B cell (primary cell): Measurements from ENCODE around the gene MIX23. TPM values are rescaled to one million over a fixed set of nuclear protein-coding genes. Genes with fewer than 3 reads are reported as not detected.

Source experiments
- ATAC-seq: fragments of 200-7000 bp; cut with Tn5 transposase; one replicate; pipeline ENCODE4 v1.10.0; 2021; ENCODE audit warnings: low read depth, mild to moderate bottlenecking, moderate number of reproducible peaks, moderate library complexity
- CTCF ChIA-PET: fragments of 350-600 bp; sonication (Branson Sonifier 250); formaldehyde crosslinking; loops from one replicate; lab custom pipeline; 2021; ENCODE audit warnings: antibody characterized with exemption, inconsistent platforms; lab: Charles Lee
- POLR2A ChIA-PET: fragments of 350-600 bp; sonication (Branson Sonifier 250); formaldehyde crosslinking; loops from one replicate; lab custom pipeline; 2021; ENCODE audit warnings: antibody characterized with exemption; lab: Charles Lee
- DNase-seq: peaks from one replicate; pipeline ENCODE4 v3.0.0; 2013
- H2AFZ ChIP-seq: 2 replicates; pipeline ENCODE4 v1.6.1; 2012; ENCODE audit warnings: mild to moderate bottlenecking, low read depth, low read length; ENCODE audit not compliant: insufficient read depth, poor library complexity, severe bottlenecking
- H3K27ac ChIP-seq, 2 donors: 1 replicate in 1 of 2; 2 replicates in 1 of 2; pipeline ENCODE4 v1.5.1; 2012 to 2013; ENCODE audit warnings: low read length in 2 of 2, mild to moderate bottlenecking in 2 of 2, moderate library complexity in 1 of 2
- H3K27me3 ChIP-seq, 4 experiments: fragments of 200-600 bp in 1 of 4; sonication (generic) in 1 of 4; replicated peaks in 1 of 4; 1 replicate in 2 of 4; 2 replicates in 2 of 4; pipeline versions ENCODE4 v1.6.1 to v1.7.0; 2013 to 2016; ENCODE audit warnings: low read length in 3 of 4, mild to moderate bottlenecking in 2 of 4, mixed read lengths in 1 of 4, moderate library complexity in 1 of 4; ENCODE audit not compliant: insufficient read depth in 4 of 4, control insufficient read depth in 3 of 4; ENCODE audit errors: control extremely low read depth in 1 of 4
- H3K36me3 ChIP-seq, 2 experiments: replicated peaks in 1 of 2; 1 replicate in 1 of 2; 2 replicates in 1 of 2; pipeline versions ENCODE4 v1.6.1 to v1.7.1; 2013; ENCODE audit warnings: low read length in 1 of 2; ENCODE audit not compliant: insufficient read depth in 2 of 2, control insufficient read depth in 1 of 2; ENCODE audit errors: control extremely low read depth in 1 of 2, extremely low read depth in 1 of 2
- H3K4me1 ChIP-seq, 2 donors: fragments of 200-600 bp in 1 of 2; sonication (generic) in 1 of 2; 1 replicate in 1 of 2; 2 replicates in 1 of 2; pipeline versions ENCODE4 v1.5.1 to v1.6.1; 2013 to 2017; ENCODE audit warnings: low read length in 2 of 2; ENCODE audit not compliant: control insufficient read depth in 2 of 2, insufficient read depth in 2 of 2
- H3K4me2 ChIP-seq: replicated peaks from 2 replicates; pipeline ENCODE3; 2012; ENCODE audit warnings: mild to moderate bottlenecking, low read depth, low read length; ENCODE audit not compliant: poor library complexity, severe bottlenecking
- H3K4me3 ChIP-seq, 5 experiments: fragments of 200-600 bp in 1 of 5; sonication (generic) in 1 of 5; 1 replicate in 3 of 5; 2 replicates in 2 of 5; pipeline versions ENCODE4 v1.5.1 to v1.7.0; 2011 to 2016; ENCODE audit warnings: low read length in 4 of 5, mild to moderate bottlenecking in 4 of 5, low read depth in 2 of 5, control low read depth in 1 of 5, moderate library complexity in 1 of 5; ENCODE audit not compliant: insufficient read depth in 1 of 5; ENCODE audit errors: control extremely low read depth in 1 of 5, extremely low read depth in 1 of 5
- H3K79me2 ChIP-seq: fragments of 200-600 bp; sonication (generic); one replicate; pipeline ENCODE4 v1.6.0; 2016; ENCODE audit warnings: low read length; ENCODE audit not compliant: control insufficient read depth, insufficient read depth
- H3K9ac ChIP-seq: fragments of 200-600 bp; sonication (generic); 2 replicates; pipeline ENCODE4 v1.6.1; 2017; ENCODE audit warnings: mild to moderate bottlenecking, low read length, moderate library complexity
- H3K9me3 ChIP-seq, 3 donors: one replicate each; pipeline versions ENCODE4 v1.6.1 to v1.7.1; 2013; ENCODE audit warnings: low read length in 2 of 3; ENCODE audit not compliant: control insufficient read depth in 2 of 3, insufficient read depth in 1 of 3; ENCODE audit errors: control extremely low read depth in 1 of 3
- H4K20me1 ChIP-seq: 2 replicates; pipeline ENCODE4 v1.6.0; 2012; ENCODE audit warnings: mild to moderate bottlenecking, low read length; ENCODE audit not compliant: insufficient read depth, control insufficient read depth, poor library complexity, severe bottlenecking
- H3K27ac Mint-ChIP-seq: one replicate; pipeline ENCODE4 v1.8.0; 2021; ENCODE audit warnings: mixed read lengths
- H3K27me3 Mint-ChIP-seq: one replicate; pipeline ENCODE4 v1.8.0; 2021; ENCODE audit warnings: mixed read lengths
- H3K4me1 Mint-ChIP-seq: one replicate; pipeline ENCODE4 v1.8.0; 2021; ENCODE audit warnings: mixed read lengths
- H3K4me3 Mint-ChIP-seq: one replicate; pipeline ENCODE4 v1.8.0; 2021; ENCODE audit warnings: mixed read lengths
- H3K9me3 Mint-ChIP-seq: one replicate; pipeline ENCODE4 v1.8.0; 2022; ENCODE audit warnings: mixed read lengths; ENCODE audit not compliant: insufficient read depth
- EZH2 ChIP-seq: IDR thresholded peaks from 2 replicates; pipeline ENCODE4 v1.6.1; 2012; ENCODE audit warnings: borderline replicate concordance, low read depth, mild to moderate bottlenecking, moderate library complexity, low read length; ENCODE audit not compliant: insufficient read depth, poor library complexity, severe bottlenecking
- WGBS: methylation state at CpG from one replicate; pipeline ENCODE4 v1.1.5; 2013; ENCODE audit warnings: missing lambda C conversion rate; ENCODE audit not compliant: insufficient coverage; 5-methylcytosine and 5-hydroxymethylcytosine counted together
- intact Hi-C: fragments of 100-400 bp; cut with micrococcal nuclease; formaldehyde crosslinking; loops from one replicate; pipeline ENCODE4 v1.10.0; 2022
- polyA plus RNA-seq: library from polyadenylated mRNA; depleted of rRNA; stranded (reverse); fragments of >200 nt; gene quantifications from 2 replicates; pipeline ENCODE4 v1.2.3, GENCODE V29; 2012
- total RNA-seq, 2 donors: library from RNA; stranded (reverse); fragments of 120-200 nt in 1 of 2; gene quantifications; 1 replicate in 1 of 2; 2 replicates in 1 of 2; pipeline versions ENCODE4 v1.2.3 to v1.2.4, GENCODE V29; 2013 to 2022
- TF ChIP-seq, protein P1 (sequence below): fragments of 200-600 bp; IDR thresholded peaks from one replicate; pipeline ENCODE4 v1.8.0; 2022; ENCODE audit warnings: antibody characterized with exemption, mild to moderate bottlenecking

MIX23 gene
- total and polyA plus RNA-seq, 2 donors (not counting 1 experiment from before 2014, with no cell fraction given), result 9.2 to 33.1 TPM

DNA sequence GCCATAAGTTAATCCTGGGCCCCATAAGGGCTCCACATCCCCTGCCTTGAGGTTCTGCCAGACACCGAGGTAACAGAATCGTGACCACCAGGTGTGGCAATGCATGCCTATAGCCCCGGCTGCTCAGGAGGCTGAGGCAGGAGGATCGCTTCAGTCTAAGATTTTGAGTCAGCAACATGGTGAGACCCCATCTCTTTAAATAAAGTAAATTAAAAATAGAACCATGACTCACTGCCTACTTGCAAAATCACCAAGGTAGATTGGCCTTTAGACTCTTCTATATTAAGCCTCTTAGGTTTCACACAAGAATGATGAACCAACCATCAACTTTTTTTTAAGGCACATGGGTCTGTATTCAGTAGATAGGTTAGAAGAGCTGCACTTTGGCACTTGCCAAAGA lies 23.2 kb upstream of the MIX23 start:
- H3K27ac Mint-ChIP-seq, result no peak overlapping the region
- intact Hi-C loops, result no loop called here

DNA sequence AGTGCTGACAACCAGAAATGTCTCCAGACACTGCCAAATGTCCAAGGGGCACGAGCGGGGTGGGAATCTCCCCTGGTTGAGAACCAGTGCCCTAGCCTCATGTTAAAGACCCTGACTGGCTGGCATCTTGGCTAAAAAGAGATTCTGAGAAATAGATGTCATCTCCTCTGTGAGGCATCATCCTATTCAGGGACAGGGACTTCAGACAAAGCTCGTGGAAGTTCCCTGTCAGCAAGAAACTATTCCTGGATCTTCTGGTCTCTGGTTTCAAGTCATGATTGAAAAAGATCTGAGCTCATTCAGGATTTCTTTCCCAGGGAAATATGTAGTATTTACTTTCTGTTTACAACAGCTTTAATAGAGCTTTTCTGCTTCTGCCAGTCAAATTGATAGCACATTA lies 22.0 kb upstream of the MIX23 start:
- DNase-seq, result no peak
- Mint-ChIP-seq H3K27ac (no peak overlapping the region), H3K4me1 (peaks cover 16% of the 10 kb centered on the region), H3K4me3 (no peak overlapping the region), H3K27me3 (no peaks in the 10 kb centered on the region), H3K9me3 (no peaks in the 10 kb centered on the region)
- ATAC-seq, result no peak
- Histone ChIP-seq H4K20me1 (no peaks in the 10 kb centered on the region), H3K79me2 (peaks cover 2% of the 10 kb centered on the region), H3K27me3 (no peaks in the 10 kb centered on the region), H3K27ac (no peak overlapping the region), H3K4me2 (no peak overlapping the region), H3K4me3 (no peak overlapping the region), H2AFZ (no peak overlapping the region), H3K4me1 (peaks cover 14 to 18% of the 10 kb centered on the region in 2 donors), H3K9ac (no peak overlapping the region), H3K36me3 (peaks cover 0 to 36% of the 10 kb centered on the region in 2 experiments), H3K9me3 (no peaks in the 10 kb centered on the region)
- intact Hi-C loops, result no loop called here
- ChIA-PET POLR2A (no interaction called here), CTCF (interaction anchor here (1.1 kb wide), 1 partner anchor 21 kb away, joined by 4 read pairs; the partner anchor contains the start of gene FAM162A)
- WGBS, result 97% methylated on average over 3 of the region's 3 CpGs
- no peak for TF ChIP-seq EZH2
- TF ChIP-seq, protein P1, sequence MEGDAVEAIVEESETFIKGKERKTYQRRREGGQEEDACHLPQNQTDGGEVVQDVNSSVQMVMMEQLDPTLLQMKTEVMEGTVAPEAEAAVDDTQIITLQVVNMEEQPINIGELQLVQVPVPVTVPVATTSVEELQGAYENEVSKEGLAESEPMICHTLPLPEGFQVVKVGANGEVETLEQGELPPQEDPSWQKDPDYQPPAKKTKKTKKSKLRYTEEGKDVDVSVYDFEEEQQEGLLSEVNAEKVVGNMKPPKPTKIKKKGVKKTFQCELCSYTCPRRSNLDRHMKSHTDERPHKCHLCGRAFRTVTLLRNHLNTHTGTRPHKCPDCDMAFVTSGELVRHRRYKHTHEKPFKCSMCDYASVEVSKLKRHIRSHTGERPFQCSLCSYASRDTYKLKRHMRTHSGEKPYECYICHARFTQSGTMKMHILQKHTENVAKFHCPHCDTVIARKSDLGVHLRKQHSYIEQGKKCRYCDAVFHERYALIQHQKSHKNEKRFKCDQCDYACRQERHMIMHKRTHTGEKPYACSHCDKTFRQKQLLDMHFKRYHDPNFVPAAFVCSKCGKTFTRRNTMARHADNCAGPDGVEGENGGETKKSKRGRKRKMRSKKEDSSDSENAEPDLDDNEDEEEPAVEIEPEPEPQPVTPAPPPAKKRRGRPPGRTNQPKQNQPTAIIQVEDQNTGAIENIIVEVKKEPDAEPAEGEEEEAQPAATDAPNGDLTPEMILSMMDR, result no peak

More for the DNA sequence above, 23.2 kb upstream of the MIX23 start:
- no peak overlapping the region for H3K4me2 ChIP-seq
- H3K79me2 ChIP-seq, result peaks cover 13% of the 10 kb centered on the region
- Mint-ChIP-seq H3K4me1 (peaks cover 21% of the 10 kb centered on the region), H3K9me3 (no peaks in the 10 kb centered on the region), H3K4me3 (no peak overlapping the region), H3K27me3 (no peaks in the 10 kb centered on the region)
- no peaks in the 10 kb centered on the region for H3K9me3 ChIP-seq
- 58% methylated on average over 2 of the region's 4 CpGs for WGBS
- ChIA-PET CTCF (interaction anchor here (1.1 kb wide), 1 partner anchor 10 kb away, joined by 4 read pairs; the partner anchor contains the start of gene WDR5B), POLR2A (no interaction called here)
- no peak overlapping the region for H3K9ac ChIP-seq
- H3K27me3 ChIP-seq, result no peaks in the 10 kb centered on the region
- peaks cover 0 to 38% of the 10 kb centered on the region in 2 experiments for H3K36me3 ChIP-seq
- no peak overlapping the region for H2AFZ ChIP-seq
- no peak overlapping the region for H3K27ac ChIP-seq
- H3K4me1 ChIP-seq, result peaks cover 16 to 28% of the 10 kb centered on the region in 2 donors
- no peak for DNase-seq
- H4K20me1 ChIP-seq, result no peaks in the 10 kb centered on the region
- no peak for ATAC-seq
- no peak overlapping the region for H3K4me3 ChIP-seq
- TF ChIP-seq EZH2, result no peak
- TF ChIP-seq, protein P1, result no peak
